Measurements from ENCODE around the gene KIAA1217.

GRCh38 chr10:24240041-24240751, 31.3 kb downstream of the KIAA1217 start:
- TF ChIP-seq CTCF (conservative IDR thresholded peaks at IDR 0.05; ENCODE audit: low read length): no peak
- no peak for TF ChIP-seq EZH2phosphoT487 (IDR thresholded peaks at IDR 0.05; ENCODE audit: borderline replicate concordance)
